GM21786 (cell line): ENCODE results near the gene VAC14.

ENCODE experiments used
- ATAC-seq: cut with Tn5 transposase; IDR thresholded peaks from one replicate; pipeline ENCODE4 v1.9.1; 2021; ENCODE audit not compliant: unreplicated experiment

VAC14 gene

GRCh38 chr16:70726892-70727361, 74.0 kb downstream of the VAC14 start:
- no peak for ATAC-seq

GRCh38 chr16:70725912-70726828, 74.8 kb downstream of the VAC14 start:
- ATAC-seq = no peak

DNA sequence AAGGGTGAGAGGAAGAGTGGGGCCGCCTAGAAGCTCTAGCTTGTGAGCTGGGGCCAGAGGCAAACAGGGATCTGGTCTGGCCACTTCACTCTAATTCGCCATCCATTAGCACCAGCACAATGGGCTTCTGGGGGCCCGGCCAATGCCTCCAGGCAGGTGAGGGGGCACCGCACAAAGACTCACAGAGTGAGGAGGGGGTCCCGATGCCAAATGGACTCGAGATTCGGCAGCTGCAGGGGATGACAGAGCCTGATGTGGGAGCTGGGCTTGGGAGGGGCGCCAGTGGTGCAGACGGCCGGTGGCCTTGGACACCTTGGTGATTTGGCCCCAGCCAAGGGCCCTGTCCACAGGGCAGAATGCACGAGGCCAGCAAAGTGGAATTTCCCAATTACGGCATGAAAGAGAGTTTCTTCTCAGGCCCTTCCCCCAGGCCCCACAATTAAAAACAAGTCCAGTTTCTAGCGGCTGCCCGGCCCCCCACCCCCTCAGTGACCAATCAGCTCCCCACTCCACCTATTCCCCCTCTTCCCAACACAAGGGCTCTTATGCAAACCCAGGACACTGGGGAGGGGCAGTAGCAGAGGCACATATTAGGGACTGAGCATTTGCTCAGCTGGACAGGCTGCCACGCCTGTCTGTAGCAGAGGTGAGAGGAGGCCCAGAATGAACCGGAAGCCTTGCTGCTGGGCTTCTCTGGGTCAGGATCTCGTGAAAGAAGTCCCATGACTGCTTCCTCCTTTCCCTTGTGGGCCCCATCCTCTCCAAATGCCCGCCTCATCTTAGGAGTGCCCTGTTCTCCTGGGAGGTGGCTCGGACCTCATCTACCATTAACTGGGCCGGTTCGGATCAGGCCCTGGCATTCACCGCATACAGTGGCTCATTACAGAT, 75.7 kb downstream of the VAC14 start:
- no peak for ATAC-seq

DNA sequence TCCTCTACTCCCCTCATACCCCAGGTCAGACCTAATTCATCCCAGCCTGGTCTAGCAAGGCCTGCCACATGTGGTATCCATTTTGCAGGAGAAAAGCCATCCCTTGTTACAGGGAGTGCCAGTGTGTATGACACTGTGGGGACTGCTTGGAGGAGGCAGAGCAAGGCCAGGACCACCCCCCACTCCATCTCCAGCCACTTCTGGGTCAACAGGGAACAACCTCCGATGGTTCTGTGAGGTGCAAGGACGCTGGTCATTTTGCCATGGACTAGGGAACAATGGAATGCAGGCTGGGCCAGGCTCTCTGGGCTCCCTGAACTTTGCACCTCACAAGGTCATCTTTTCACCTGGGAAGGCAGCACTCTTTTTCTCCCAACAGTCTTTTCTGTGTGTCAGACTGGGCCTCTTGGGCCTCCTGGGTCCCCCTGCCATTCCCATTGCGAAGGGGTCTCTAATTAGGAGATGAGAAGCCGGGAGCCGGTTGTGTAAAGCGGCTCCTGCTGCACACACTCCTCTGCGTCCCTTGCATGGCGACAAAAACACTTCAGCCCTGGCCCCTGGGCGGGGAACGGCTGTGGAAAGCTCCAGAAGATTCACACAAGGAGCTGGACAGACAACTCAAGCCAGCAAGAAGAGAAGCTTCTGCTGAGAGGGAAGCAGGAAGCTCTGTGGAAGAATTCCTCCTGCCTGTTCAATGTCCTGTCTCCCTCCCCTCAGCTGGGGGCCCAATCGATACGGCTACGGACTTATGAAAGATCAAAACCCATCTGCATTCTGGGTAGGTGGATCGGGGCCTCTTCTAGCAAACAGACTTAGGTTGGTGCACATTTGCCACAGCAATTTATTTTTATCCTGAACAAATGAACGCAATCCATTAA, 76.6 kb downstream of the VAC14 start:
- no peak for ATAC-seq

DNA sequence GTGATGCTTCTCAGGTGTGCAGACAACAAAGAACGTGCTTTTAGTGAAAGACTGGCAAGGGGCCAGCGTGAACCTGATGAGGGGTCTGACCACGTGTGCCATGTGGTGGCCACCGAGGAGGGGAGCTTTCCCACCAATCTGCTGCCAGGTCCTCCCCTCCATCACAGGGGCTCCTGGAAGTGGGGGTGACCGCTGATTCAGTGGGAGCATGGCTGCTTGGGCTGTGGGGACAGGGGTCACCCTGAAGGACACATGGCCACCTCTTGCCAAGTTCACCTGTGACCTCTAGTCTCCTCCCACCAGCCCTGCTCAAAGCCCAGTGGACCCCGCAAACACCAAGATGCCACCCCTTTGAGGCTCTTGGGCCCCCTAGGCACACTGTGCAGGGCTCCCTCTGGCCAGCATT, 77.2 kb downstream of the VAC14 start:
- ATAC-seq = no peak

GRCh38 chr16:70721202-70721963, 79.6 kb downstream of the VAC14 start:
- no peak for ATAC-seq

- no peak for ATAC-seq
These were observed 80.3 kb downstream of the VAC14 start for GRCh38 chr16:70720425-70721201.

DNA sequence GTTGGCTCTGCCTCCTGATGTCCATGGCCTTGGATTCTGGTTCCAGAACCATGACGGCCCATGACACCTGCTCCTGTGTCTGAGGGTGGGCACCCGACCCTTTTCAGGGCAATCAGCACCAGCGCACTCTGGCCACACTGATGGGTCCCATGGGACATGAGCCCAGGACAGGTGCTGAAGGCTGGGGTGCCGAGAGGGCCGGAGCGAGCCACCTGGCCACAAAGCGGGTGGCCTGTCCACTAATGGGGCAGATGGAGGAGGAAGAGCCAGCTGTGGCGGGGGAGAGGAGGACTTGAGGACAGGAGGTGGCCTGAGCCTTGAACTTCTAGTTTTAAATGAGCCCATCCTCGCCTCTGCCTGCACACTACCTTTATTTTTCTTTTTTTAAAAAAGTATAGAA, 83.9 kb downstream of the VAC14 start:
- no peak for ATAC-seq

- no peak for ATAC-seq
These were observed 85.0 kb downstream of the VAC14 start for GRCh38 chr16:70715860-70716357.

GRCh38 chr16:70715055-70715858, 85.7 kb downstream of the VAC14 start:
- no peak for ATAC-seq

GRCh38 chr16:70714581-70715054, 86.3 kb downstream of the VAC14 start:
- ATAC-seq = no peak

- ATAC-seq = no peak
These were observed 87.1 kb downstream of the VAC14 start for GRCh38 chr16:70713824-70714223.

- no peak for ATAC-seq
These were observed 87.6 kb downstream of the VAC14 start for GRCh38 chr16:70713342-70713741.

- ATAC-seq = no peak
These were observed 88.0 kb downstream of the VAC14 start for GRCh38 chr16:70712942-70713341.

DNA sequence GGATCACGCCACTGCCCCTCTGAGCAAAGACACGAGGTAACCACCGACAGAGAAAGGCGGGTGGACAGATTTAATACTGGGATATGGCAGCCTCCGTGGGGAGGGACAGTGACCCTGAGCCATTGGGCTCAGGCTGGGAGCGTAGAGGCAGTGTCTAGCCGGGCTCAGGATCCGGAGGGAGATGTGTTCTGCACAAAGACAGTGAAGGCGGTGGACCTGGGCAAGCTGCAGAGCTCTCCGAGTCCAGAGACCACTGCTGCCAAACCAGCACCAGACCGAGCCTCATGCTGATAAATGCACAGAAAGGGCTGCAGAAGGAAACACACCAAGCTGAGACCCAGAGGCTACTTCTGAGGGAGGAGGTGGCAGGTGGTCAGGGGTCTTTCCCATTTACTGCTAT, 88.6 kb downstream of the VAC14 start:
- no peak for ATAC-seq

DNA sequence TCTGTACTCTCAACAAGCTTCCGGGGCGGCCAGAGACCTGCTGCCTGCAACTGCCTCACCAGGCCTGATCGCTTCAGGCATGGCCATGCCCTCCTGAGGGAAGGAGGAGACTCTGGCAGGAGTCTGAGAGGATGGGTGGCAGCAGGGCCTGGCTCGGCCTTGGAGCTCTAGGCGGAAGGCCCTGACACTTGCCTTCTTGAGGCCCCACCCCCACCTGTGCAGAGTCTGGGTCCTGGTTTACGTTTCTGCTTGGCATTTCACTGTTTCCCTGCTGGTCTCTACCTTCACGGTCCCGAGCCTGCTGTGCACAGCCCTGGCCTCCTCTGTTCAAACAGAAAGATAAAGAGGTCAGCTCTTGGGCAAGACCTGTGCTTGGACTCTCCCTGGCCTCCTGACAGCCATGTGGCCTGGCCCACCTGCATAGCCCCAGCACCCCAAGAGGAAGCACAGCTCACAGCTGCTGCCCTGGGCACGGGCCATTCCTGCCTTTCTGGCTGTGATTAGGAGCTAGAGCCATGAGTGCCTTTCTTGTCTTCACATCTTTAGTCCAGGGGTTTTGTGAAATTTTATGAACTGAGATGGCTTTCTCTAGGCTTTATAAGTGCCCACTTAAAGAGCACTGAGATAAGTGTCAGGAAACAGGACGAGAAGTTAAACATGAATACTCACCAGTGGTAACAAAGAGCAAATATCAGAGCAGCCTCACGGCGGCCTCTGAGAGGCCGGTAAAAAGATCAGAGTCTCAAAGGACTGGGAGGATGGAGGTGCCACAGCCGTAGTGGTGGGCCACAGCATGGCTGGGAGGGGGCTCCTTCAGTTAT, 89.5 kb downstream of the VAC14 start:
- no peak for ATAC-seq
